ENCODE measurements around the gene AP1G2.

- no peak for TF ChIP-seq CTCF (IDR thresholded peaks at IDR 0.05)
- TF ChIP-seq PHF8 (IDR thresholded peaks at IDR 0.05; ENCODE audit: borderline replicate concordance, low read depth), result no peak
These were observed 10.7 kb downstream of the AP1G2 start for GRCh38 chr14:23556700-23557440.

Data from A549 (cell line).